Neuronal stem cell (in vitro differentiated cells): ENCODE results near the gene RBM7.

Experiments
- DNase-seq: peaks from one replicate; pipeline ENCODE4 v3.0.0-alpha.2; 2013; ENCODE audit warnings: low spot score
- H2AFZ ChIP-seq: one replicate; pipeline ENCODE4 v1.6.1; 2013; ENCODE audit warnings: mild to moderate bottlenecking, low read length, inconsistent platforms
- H2AK5ac ChIP-seq: 2 replicates; pipeline ENCODE4 v1.6.1; 2013; ENCODE audit warnings: low read depth, mild to moderate bottlenecking, inconsistent platforms, low read length, moderate library complexity, mixed read lengths
- H2BK120ac ChIP-seq: 2 replicates; pipeline ENCODE4 v1.6.1; 2013; ENCODE audit warnings: low read depth, mild to moderate bottlenecking, inconsistent platforms, low read length, moderate library complexity, mixed read lengths
- H2BK12ac ChIP-seq: one replicate; pipeline ENCODE4 v1.6.1; 2013; ENCODE audit warnings: low read length, inconsistent platforms
- H2BK15ac ChIP-seq: 2 replicates; pipeline ENCODE4 v1.6.1; 2013; ENCODE audit warnings: mild to moderate bottlenecking, low read length, inconsistent platforms, mixed read lengths
- H2BK5ac ChIP-seq: one replicate; pipeline ENCODE4 v1.6.1; 2013; ENCODE audit warnings: inconsistent platforms, mild to moderate bottlenecking, low read length, moderate library complexity
- H3K14ac ChIP-seq: one replicate; pipeline ENCODE4 v1.6.1; 2013; ENCODE audit warnings: low read length, inconsistent platforms
- H3K18ac ChIP-seq: 2 replicates; pipeline ENCODE4 v1.6.1; 2013; ENCODE audit warnings: low read length, inconsistent platforms
- H3K23ac ChIP-seq: 2 replicates; pipeline ENCODE4 v1.6.1; 2013; ENCODE audit warnings: low read depth, mild to moderate bottlenecking, mixed read lengths, low read length, inconsistent platforms; ENCODE audit not compliant: poor library complexity
- H3K27ac ChIP-seq: replicated peaks from 3 replicates; pipeline ENCODE4 v1.5.1; 2013; ENCODE audit warnings: low read length, inconsistent platforms
- H3K27me3 ChIP-seq, 3 experiments: 2 replicates each; pipeline ENCODE4 v1.6.1; 2013; ENCODE audit warnings: low read length in 3 of 3, mild to moderate bottlenecking in 2 of 3, inconsistent platforms in 1 of 3, low read depth in 1 of 3, mixed read lengths in 1 of 3, moderate library complexity in 1 of 3; ENCODE audit not compliant: control insufficient read depth in 3 of 3, insufficient read depth in 3 of 3
- H3K36me3 ChIP-seq, 2 donors: replicated peaks in 1 of 2; 2 replicates each; pipeline ENCODE4 v1.6.1; 2013; ENCODE audit warnings: low read length in 2 of 2; ENCODE audit not compliant: control insufficient read depth in 2 of 2, insufficient read depth in 2 of 2
- H3K4ac ChIP-seq: 2 replicates; pipeline ENCODE4 v1.6.1; 2013; ENCODE audit warnings: inconsistent platforms, mild to moderate bottlenecking, low read length, moderate library complexity
- H3K4me1 ChIP-seq, 2 donors: 1 replicate in 1 of 2; 2 replicates in 1 of 2; pipeline ENCODE4 v1.6.1; 2013; ENCODE audit warnings: low read length in 2 of 2, low read depth in 1 of 2; ENCODE audit not compliant: control insufficient read depth in 2 of 2, insufficient read depth in 1 of 2
- H3K4me2 ChIP-seq: one replicate; pipeline ENCODE4 v1.6.1; 2013; ENCODE audit warnings: mild to moderate bottlenecking, low read length, inconsistent platforms; ENCODE audit not compliant: insufficient read depth, poor library complexity, severe bottlenecking
- H3K4me3 ChIP-seq, 2 donors: 2 replicates each; pipeline ENCODE4 v1.5.1; 2013; ENCODE audit warnings: low read length in 2 of 2, mild to moderate bottlenecking in 2 of 2, inconsistent platforms in 1 of 2, moderate library complexity in 1 of 2
- H3K79me1 ChIP-seq: one replicate; pipeline ENCODE4 v1.6.1; 2013; ENCODE audit warnings: low read depth, mild to moderate bottlenecking, inconsistent platforms, low read length, moderate library complexity
- H3K9ac ChIP-seq: one replicate; pipeline ENCODE4 v1.6.1; 2013; ENCODE audit warnings: mild to moderate bottlenecking, low read depth, low read length, inconsistent platforms; ENCODE audit not compliant: poor library complexity
- H3K9me3 ChIP-seq, 2 donors: replicated peaks in 1 of 2; 2 replicates each; pipeline versions ENCODE3 to v1.6.1; 2013; ENCODE audit warnings: low read length in 2 of 2, mild to moderate bottlenecking in 2 of 2, inconsistent platforms in 1 of 2, low read depth in 1 of 2, mixed read lengths in 1 of 2, moderate library complexity in 1 of 2; ENCODE audit not compliant: control insufficient read depth in 2 of 2, insufficient read depth in 1 of 2
- H4K8ac ChIP-seq: one replicate; pipeline ENCODE4 v1.6.1; 2013; ENCODE audit warnings: low read depth, mild to moderate bottlenecking, inconsistent platforms, low read length, moderate library complexity
- H4K91ac ChIP-seq: one replicate; pipeline ENCODE4 v1.6.1; 2013; ENCODE audit warnings: low read length, low read depth, mild to moderate bottlenecking, inconsistent platforms; ENCODE audit not compliant: poor library complexity
- WGBS, 2 donors: extraction: QIAGEN DNeasy Blood & Tissue Kit; methylation state at CpG; one replicate each; pipeline ENCODE4 v1.1.7; 2013; ENCODE audit warnings: missing lambda C conversion rate in 2 of 2, mixed read lengths in 1 of 2; ENCODE audit not compliant: insufficient read length in 2 of 2, insufficient replicate concordance in 1 of 2; ENCODE audit errors: extremely low coverage in 2 of 2; 5-methylcytosine and 5-hydroxymethylcytosine counted together

RBM7 gene

DNA sequence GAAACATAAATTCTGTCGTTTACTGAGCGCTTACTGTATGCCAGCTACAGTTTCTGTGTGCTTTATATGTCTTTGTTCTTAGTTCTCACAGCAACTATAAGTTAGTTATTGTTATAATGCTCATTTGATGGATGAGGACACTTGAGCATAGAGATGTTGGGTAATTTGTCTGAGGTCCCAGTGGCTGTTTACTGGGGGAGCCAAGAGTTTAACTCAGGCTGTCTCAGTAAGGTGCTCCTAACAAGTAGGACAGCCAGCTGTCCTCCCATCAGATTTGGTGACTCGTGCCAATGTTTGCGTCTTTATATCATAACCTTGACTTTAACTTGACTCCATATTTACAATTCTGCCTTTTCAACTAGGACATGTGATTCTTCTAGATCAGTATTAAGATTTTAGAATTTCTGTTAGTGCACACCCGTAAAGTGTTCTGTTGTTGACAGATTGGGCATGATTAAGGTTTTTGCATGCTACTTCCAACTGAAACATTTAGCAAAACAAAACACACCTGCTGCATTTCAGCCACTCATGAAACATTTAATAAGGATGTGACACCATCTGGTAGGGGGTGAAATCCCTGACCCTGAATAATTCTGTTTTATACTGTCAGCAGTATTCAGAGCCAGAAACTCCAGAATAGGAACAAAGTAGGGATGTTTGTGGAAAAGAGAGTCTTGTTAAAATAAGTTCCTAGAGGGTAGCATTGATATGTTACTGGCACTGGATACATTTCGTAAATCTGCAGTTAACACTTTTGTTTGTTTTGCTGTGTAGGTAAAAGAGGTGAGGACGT lies 40.7 kb downstream of the RBM7 start:
- H2AK5ac ChIP-seq, result no peak overlapping the region
- no peak overlapping the region for H2BK15ac ChIP-seq
- H3K27ac ChIP-seq, result no peak overlapping the region
- H3K14ac ChIP-seq, result no peak overlapping the region
- no peak overlapping the region for H3K4me3 ChIP-seq
- no peak overlapping the region for H3K9ac ChIP-seq
- peaks cover 0 to 4% of the 10 kb centered on the region in 2 donors for H3K4me1 ChIP-seq
- H3K9me3 ChIP-seq, result no peaks in the 10 kb centered on the region
- H3K4ac ChIP-seq, result no peak overlapping the region
- H3K36me3 ChIP-seq, result peaks cover 0 to 7% of the 10 kb centered on the region in 2 donors
- H2BK120ac ChIP-seq, result no peak overlapping the region
- DNase-seq, result no peak
- no peak overlapping the region for H3K23ac ChIP-seq
- no peak overlapping the region for H3K4me2 ChIP-seq
- no peaks in the 10 kb centered on the region for H3K27me3 ChIP-seq
- no CpG with 5 or more reads among the region's 7 CpGs for WGBS, 2 donors
- no peak overlapping the region for H2AFZ ChIP-seq
- no peak overlapping the region for H2BK5ac ChIP-seq
- no peak overlapping the region for H4K91ac ChIP-seq
- no peak overlapping the region for H4K8ac ChIP-seq
- no peaks in the 10 kb centered on the region for H3K79me1 ChIP-seq
- no peak overlapping the region for H2BK12ac ChIP-seq
- no peak overlapping the region for H3K18ac ChIP-seq

DNA sequence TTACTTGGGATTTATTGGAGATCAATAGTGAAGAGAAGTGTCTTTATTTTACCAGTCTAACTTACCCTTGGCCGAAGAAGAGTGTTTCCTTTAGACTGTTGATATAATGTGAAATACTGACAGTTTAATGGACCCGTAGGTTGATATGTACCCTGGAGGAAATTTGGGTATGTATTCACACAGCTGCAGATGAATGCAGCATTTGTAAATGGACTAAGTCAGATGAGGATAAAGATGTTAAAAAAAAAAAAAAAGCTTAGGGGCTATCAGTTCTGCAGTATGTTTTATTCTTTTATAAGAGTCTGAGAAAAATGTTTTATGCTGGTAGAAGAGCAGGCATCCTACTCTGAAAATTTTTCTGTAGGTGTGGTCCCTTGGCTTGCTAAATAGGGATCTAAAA lies 41.5 kb downstream of the RBM7 start:
- peaks cover 0 to 7% of the 10 kb centered on the region in 2 donors for H3K36me3 ChIP-seq

DNA sequence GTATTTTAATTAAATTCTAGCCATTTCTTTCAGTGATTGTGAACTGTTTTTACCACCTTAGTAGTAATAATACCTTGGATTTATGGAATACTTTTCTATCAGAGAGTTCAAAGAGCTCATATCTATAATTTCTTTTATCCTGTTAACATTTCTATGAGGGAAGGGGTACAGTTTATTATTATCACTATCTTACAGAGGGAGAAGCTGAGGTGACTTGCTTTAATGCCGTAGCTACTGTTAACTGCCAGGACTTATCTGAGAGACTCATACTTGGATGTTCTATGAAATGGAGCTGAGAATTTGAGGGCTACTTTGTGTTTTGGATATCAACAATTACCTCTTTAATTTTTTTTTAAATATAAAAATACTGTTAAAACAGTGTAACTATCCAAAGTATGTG lies 42.1 kb downstream of the RBM7 start:
- DNase-seq, result no peak
- H3K36me3 ChIP-seq, result peaks cover 0 to 7% of the 10 kb centered on the region in 2 donors
- H3K4me1 ChIP-seq, result peaks cover 0 to 4% of the 10 kb centered on the region in 2 donors
- no peak overlapping the region for H3K23ac ChIP-seq
- no peak overlapping the region for H3K18ac ChIP-seq
- H3K9me3 ChIP-seq, result no peaks in the 10 kb centered on the region
- no peak overlapping the region for H4K91ac ChIP-seq
- H3K27me3 ChIP-seq, result no peaks in the 10 kb centered on the region
- H2AFZ ChIP-seq, result no peak overlapping the region
- no peak overlapping the region for H2BK12ac ChIP-seq
- H2AK5ac ChIP-seq, result no peak overlapping the region
- no peak overlapping the region for H3K14ac ChIP-seq
- H2BK15ac ChIP-seq, result no peak overlapping the region
- no peak overlapping the region for H2BK5ac ChIP-seq
- no peak overlapping the region for H3K4me3 ChIP-seq
- H4K8ac ChIP-seq, result no peak overlapping the region
- no peak overlapping the region for H3K4me2 ChIP-seq
- H3K4ac ChIP-seq, result no peak overlapping the region
- H3K9ac ChIP-seq, result no peak overlapping the region
- no peak overlapping the region for H2BK120ac ChIP-seq
- WGBS, 2 donors, result no CpG with 5 or more reads among the region's 1 CpG
- H3K27ac ChIP-seq, result no peak overlapping the region
- no peaks in the 10 kb centered on the region for H3K79me1 ChIP-seq

More for the DNA sequence above, 41.5 kb downstream of the RBM7 start:
- H3K9ac ChIP-seq, result no peak overlapping the region
- H3K27ac ChIP-seq, result no peak overlapping the region
- H3K4me2 ChIP-seq, result no peak overlapping the region
- WGBS, 2 donors, result no CpG with 5 or more reads among the region's 2 CpGs
- H3K27me3 ChIP-seq, result no peaks in the 10 kb centered on the region
- no peak overlapping the region for H4K8ac ChIP-seq
- DNase-seq, result no peak
- no peak overlapping the region for H2AFZ ChIP-seq
- H2AK5ac ChIP-seq, result no peak overlapping the region
- no peak overlapping the region for H3K23ac ChIP-seq
- H2BK12ac ChIP-seq, result no peak overlapping the region
- no peak overlapping the region for H3K4ac ChIP-seq
- no peak overlapping the region for H2BK5ac ChIP-seq
- no peak overlapping the region for H4K91ac ChIP-seq
- H2BK15ac ChIP-seq, result no peak overlapping the region
- H3K18ac ChIP-seq, result no peak overlapping the region
- no peak overlapping the region for H2BK120ac ChIP-seq
- peaks cover 0 to 4% of the 10 kb centered on the region in 2 donors for H3K4me1 ChIP-seq
- no peaks in the 10 kb centered on the region for H3K79me1 ChIP-seq
- no peak overlapping the region for H3K14ac ChIP-seq
- no peaks in the 10 kb centered on the region for H3K9me3 ChIP-seq
- H3K4me3 ChIP-seq, result no peak overlapping the region

GRCh38 chr11:114447444-114447843 lies 47.0 kb downstream of the RBM7 start:
- H3K79me1 ChIP-seq, result no peaks in the 10 kb centered on the region
- H2AK5ac ChIP-seq, result no peak overlapping the region
- H3K4ac ChIP-seq, result no peak overlapping the region
- H3K36me3 ChIP-seq, result peaks cover 4 to 33% of the 10 kb centered on the region in 2 donors
- no peak overlapping the region for H3K14ac ChIP-seq
- H3K23ac ChIP-seq, result no peak overlapping the region
- no peak overlapping the region for H2BK15ac ChIP-seq
- H3K9ac ChIP-seq, result no peak overlapping the region
- H2BK120ac ChIP-seq, result no peak overlapping the region
- no peak overlapping the region for H3K18ac ChIP-seq
- no peaks in the 10 kb centered on the region for H3K9me3 ChIP-seq
- H3K4me2 ChIP-seq, result no peak overlapping the region
- no peak overlapping the region for H3K27ac ChIP-seq
- H2AFZ ChIP-seq, result no peak overlapping the region
- no peak overlapping the region for H4K8ac ChIP-seq
- H3K27me3 ChIP-seq, result no peaks in the 10 kb centered on the region
- WGBS, 2 donors, result no CpG with 5 or more reads among the region's 2 CpGs
- no peak overlapping the region for H2BK5ac ChIP-seq
- H3K4me3 ChIP-seq, result no peak overlapping the region
- no peaks in the 10 kb centered on the region for H3K4me1 ChIP-seq
- H2BK12ac ChIP-seq, result no peak overlapping the region
- DNase-seq, result no peak
- H4K91ac ChIP-seq, result no peak overlapping the region
